GM06990 (cell line): Measurements from ENCODE around the gene AK8.

Experiments used
- DNase-seq: peaks from one replicate; pipeline ENCODE4 v3.0.0-alpha.2; 2011; ENCODE audit not compliant: insufficient read length; ENCODE audit errors: extremely low read depth
- H3K27me3 ChIP-seq: replicated peaks from 2 replicates; pipeline ENCODE4 v1.6.0; 2011; ENCODE audit warnings: low read length; ENCODE audit not compliant: control insufficient read depth, insufficient read depth
- H3K36me3 ChIP-seq: 2 replicates; pipeline ENCODE4 v1.5.1; 2011; ENCODE audit warnings: low read length; ENCODE audit not compliant: control insufficient read depth, insufficient read depth
- H3K4me3 ChIP-seq: replicated peaks from 2 replicates; pipeline ENCODE4 v1.5.1; 2011; ENCODE audit warnings: low read depth, mild to moderate bottlenecking, control low read depth, low read length
- TF ChIP-seq, protein P1 (sequence below): IDR thresholded peaks from 2 replicates; pipeline ENCODE4 v1.5.1; 2011; ENCODE audit warnings: low read length, control low read depth, mild to moderate bottlenecking, inconsistent platforms; ENCODE audit not compliant: insufficient read depth, poor library complexity, severe bottlenecking

The AK8 gene

DNA sequence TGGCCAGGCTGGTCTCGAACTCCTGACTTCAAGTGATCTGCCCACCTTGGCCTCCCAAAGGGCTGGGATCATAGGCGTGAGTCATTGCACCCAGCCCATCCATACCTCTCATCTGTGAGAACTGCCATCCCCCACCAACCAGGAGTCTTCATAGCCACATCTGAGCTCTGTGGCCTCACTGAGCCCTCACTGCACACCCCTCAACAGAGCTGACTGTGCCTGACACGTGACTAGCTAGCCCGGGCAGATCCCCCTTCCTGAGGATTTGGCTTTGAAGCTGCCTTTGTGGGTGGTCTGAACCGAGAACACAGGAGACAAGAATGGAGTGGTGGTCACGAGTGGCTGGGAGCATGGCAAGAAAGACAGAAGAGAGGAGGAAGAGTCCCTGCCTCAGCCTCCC is 15.6 kb downstream of the AK8 start:
- H3K27me3 ChIP-seq, result no peaks in the 10 kb centered on the region; the same call in 1 of the 2 replicates
- TF ChIP-seq, protein P1, sequence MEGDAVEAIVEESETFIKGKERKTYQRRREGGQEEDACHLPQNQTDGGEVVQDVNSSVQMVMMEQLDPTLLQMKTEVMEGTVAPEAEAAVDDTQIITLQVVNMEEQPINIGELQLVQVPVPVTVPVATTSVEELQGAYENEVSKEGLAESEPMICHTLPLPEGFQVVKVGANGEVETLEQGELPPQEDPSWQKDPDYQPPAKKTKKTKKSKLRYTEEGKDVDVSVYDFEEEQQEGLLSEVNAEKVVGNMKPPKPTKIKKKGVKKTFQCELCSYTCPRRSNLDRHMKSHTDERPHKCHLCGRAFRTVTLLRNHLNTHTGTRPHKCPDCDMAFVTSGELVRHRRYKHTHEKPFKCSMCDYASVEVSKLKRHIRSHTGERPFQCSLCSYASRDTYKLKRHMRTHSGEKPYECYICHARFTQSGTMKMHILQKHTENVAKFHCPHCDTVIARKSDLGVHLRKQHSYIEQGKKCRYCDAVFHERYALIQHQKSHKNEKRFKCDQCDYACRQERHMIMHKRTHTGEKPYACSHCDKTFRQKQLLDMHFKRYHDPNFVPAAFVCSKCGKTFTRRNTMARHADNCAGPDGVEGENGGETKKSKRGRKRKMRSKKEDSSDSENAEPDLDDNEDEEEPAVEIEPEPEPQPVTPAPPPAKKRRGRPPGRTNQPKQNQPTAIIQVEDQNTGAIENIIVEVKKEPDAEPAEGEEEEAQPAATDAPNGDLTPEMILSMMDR, result no peak
- no peak for DNase-seq
- no peaks in the 10 kb centered on the region for H3K36me3 ChIP-seq
- H3K4me3 ChIP-seq, result no peak overlapping the region

DNA sequence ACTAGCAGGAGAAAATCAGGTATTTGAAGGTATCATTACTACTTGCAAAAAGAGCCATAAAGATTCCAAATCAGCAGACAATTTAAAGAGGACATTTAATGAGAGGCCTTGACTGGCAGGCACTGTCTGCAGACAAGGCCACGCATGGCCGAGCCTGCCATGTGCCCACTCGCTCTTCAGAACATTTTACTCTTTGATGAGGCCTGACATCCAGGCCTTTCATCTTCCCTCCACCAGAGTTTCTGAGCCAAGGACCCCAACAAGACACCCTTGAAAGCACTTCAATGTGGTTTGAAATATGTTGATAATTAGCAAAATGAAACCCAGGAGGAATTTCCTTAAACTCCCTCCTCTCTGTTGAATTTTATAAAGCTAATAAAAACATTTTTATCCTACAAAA is 16.4 kb downstream of the AK8 start:
- Histone ChIP-seq H3K36me3 (no peaks in the 10 kb centered on the region), H3K4me3 (no peak overlapping the region), H3K27me3 (no peaks in the 10 kb centered on the region; the same call in 1 of the 2 replicates)
- DNase-seq, result no peak
- TF ChIP-seq, protein P1, result no peak

DNA sequence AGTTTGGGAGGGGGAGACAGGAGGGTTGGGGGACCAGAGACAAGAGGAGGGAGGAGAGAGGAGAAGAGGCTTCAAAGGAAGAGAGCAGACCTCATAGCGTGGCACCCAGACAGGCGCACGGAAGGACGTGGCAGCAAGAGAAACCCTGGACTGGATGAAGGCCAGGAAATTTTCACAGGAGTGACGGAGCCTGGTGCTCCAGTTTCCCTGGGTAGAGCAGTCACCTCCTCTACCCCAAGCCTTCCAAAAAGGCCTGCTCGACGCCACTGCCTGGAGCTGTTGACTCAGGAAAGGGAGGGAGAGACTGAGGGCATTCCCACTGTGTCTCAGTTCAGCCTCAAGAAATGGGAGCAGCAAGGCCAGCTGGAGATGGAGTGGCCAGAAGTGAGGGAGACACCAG is 19.3 kb downstream of the AK8 start:
- Histone ChIP-seq H3K27me3 (no peaks in the 10 kb centered on the region), H3K36me3 (no peaks in the 10 kb centered on the region), H3K4me3 (no peak overlapping the region)
- DNase-seq, result no peak
- TF ChIP-seq, protein P1, result no peak

DNA sequence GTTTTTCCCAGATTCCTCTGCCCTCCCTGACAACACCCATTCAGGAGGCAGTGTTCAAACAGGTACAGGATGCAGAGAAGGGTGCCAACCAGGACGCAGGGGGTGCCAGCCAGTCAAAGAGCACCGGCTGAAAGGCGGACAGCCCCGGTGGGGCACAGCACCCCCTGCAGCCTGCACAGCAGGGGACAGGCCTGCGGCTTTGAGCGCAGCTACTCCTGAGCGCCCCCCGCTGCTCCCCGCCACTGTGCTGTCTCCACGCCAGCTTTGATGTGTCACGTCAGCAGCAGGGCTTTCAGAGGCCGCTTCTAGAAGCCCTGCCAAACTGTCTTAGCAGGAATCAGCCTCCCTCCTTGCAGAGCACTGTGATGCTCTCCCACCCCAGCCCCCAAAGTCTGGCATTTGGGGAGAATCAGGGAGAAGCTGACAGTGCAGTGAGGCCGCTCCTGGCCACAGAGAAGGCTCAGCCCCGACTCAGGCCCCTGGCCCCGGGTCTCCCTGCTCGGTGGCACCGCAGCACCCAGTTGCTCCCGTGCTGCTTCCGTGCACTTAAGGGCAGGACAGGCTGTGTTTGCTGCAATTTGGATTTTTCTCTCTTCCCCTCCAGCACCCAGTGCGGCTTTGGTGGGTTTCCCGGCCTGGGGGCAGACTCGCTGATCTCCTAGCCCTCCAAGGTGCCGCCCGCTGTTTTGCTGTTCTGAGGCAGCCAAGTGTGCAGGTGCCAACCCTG is 20.3 kb downstream of the AK8 start:
- DNase-seq, result no peak
- H3K36me3 ChIP-seq, result no peaks in the 10 kb centered on the region
- H3K4me3 ChIP-seq, result no peak overlapping the region
- TF ChIP-seq, protein P1, result no peak
- no peaks in the 10 kb centered on the region for H3K27me3 ChIP-seq

DNA sequence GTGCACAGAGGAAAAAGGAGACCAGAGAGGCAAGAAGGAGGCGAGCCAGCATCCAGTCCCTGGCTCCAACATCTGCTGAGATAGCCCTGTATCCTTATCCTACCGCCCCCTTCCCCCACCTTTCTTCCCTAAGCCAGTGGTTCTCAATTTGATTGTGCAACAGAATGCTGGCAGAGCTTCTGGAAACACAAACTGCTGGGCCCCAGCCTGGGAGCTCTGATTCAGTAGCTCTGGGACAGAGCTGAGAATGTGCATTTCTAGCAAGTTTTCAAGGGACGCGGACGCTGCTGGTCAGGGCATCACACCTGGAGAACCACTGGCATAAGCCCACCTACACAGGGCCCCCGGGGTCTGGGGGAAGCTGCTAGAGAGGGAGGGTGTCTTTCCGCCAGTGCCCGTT is 21.1 kb downstream of the AK8 start:
- Histone ChIP-seq H3K4me3 (no peak overlapping the region), H3K27me3 (no peaks in the 10 kb centered on the region), H3K36me3 (no peaks in the 10 kb centered on the region)
- TF ChIP-seq, protein P1, result no peak
- no peak for DNase-seq

DNA sequence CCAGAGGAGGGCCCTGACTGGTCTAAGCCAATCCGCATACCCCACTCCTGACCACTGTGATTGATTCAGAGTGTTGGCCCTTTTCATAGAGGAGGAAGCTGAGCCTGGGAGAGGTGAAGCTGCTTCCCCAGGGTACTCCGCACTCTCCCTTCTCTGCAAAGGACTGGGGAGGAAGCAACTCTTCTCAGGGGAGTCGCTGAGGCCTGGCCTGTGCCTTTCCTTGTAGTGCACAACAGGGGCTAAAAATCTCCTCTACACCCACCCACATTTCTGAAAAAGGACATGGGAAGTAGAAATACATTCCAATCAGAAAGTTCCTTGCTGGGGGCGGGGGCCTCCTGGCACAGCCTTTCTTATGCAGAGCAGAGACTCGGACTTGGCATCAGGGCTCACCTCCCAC is 22.2 kb downstream of the AK8 start:
- TF ChIP-seq, protein P1, result no peak
- Histone ChIP-seq H3K36me3 (no peaks in the 10 kb centered on the region), H3K27me3 (no peaks in the 10 kb centered on the region), H3K4me3 (no peak overlapping the region)
- DNase-seq, result no peak
